ENCODE measurements around the gene CPNE5.

DNA sequence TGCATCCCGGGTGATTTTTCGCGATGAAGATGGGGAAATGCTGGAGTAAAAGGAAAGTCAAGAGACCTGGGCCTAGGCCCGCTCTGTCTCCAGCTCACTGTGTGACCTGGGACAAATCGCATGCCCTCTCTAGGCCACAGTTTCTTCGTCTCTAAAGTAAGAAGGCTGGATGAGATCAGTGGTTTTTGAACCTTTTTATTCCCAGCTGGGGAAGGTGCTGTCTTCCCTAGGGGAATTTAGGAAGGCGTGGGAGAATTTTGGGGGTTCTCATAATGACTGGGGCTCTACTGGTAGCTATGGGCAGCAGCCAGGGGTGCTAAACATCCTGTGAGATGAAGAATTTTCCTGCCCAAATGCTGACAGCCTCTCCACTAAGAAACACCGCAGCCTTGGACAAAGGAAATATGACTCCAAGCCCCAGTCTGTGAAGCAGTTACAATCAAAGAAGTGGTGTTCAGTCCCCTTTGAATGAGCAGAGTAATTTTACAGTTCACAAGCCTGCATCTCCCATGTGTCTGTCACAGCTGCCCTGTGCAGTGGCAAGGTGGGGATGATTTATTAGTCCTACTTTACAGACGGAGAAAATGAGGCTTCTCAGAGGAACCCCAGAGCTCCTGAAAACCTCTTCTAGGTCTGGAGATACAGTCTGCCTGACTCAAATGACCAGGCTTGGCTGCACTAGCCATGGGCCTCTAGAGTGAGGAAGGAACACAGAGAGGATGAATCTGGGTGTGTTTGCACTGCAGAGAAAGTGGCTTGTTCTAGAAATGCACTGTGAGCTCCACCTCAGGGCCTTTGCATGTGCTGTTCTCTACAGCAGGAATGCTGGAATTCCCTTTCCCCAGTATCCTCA lies 84.4 kb downstream of the CPNE5 start:
- no peak for TF ChIP-seq SIN3A (IDR thresholded peaks at IDR 0.05; ENCODE audit: borderline replicate concordance in 2 of 2, control insufficient read depth in 1 of 2, low read depth in 2 of 2, low read length in 2 of 2)
- no peak for TF ChIP-seq ZFP36 (IDR thresholded peaks at IDR 0.05; ENCODE audit: low read depth, low read length, partially characterized antibody)
- TF ChIP-seq, protein P1, sequence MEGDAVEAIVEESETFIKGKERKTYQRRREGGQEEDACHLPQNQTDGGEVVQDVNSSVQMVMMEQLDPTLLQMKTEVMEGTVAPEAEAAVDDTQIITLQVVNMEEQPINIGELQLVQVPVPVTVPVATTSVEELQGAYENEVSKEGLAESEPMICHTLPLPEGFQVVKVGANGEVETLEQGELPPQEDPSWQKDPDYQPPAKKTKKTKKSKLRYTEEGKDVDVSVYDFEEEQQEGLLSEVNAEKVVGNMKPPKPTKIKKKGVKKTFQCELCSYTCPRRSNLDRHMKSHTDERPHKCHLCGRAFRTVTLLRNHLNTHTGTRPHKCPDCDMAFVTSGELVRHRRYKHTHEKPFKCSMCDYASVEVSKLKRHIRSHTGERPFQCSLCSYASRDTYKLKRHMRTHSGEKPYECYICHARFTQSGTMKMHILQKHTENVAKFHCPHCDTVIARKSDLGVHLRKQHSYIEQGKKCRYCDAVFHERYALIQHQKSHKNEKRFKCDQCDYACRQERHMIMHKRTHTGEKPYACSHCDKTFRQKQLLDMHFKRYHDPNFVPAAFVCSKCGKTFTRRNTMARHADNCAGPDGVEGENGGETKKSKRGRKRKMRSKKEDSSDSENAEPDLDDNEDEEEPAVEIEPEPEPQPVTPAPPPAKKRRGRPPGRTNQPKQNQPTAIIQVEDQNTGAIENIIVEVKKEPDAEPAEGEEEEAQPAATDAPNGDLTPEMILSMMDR (IDR thresholded peaks at IDR 0.05 in 2 of 3, conservative IDR thresholded peaks at IDR 0.05 in 1 of 3; ENCODE audit: insufficient read depth in 2 of 3, low read depth in 1 of 3, low read length in 3 of 3), result no peak
- no peak for TF ChIP-seq ZNF354B (CRISPR knock-in tag; IDR thresholded peaks at IDR 0.05)
- TF ChIP-seq FOXA1 (IDR thresholded peaks at IDR 0.05; ENCODE audit: borderline replicate concordance), result no peak
- no peak for TF ChIP-seq ATF1 (CRISPR knock-in tag; IDR thresholded peaks at IDR 0.05)
- no peak for TF ChIP-seq ATF1 (tag; IDR thresholded peaks at IDR 0.05)
